ENCODE data around the gene TCP10L.
"Not testable (repeated sequence)": the region's sequence is repeated elsewhere in the genome, so short reads cannot be mapped to it uniquely, and the experiment has no call there.

The TCP10L gene

DNA sequence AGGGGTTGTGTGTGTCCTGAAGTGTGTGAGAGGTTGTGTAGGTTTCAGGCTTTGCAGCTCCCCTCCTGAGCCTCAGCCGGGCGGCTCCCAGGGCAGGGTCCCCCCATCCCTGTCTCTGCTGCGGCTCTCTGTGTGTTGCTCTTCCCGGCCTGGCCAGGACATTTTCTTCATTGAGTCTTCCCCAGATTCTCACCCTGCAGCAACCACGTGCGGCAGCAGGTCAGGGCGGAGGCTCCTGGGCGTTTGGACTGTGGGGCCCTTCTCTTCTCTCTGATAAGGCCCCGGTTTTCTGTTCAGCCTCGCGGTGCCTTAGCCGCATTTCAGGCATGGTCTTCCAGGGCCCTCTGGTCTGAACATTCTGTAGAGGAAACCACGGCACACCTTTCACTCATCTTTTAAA is 1.8 kb upstream of the TCP10L start:
- no peak for DNase-seq (ENCODE audit: low read depth in 2 of 2)

DNA sequence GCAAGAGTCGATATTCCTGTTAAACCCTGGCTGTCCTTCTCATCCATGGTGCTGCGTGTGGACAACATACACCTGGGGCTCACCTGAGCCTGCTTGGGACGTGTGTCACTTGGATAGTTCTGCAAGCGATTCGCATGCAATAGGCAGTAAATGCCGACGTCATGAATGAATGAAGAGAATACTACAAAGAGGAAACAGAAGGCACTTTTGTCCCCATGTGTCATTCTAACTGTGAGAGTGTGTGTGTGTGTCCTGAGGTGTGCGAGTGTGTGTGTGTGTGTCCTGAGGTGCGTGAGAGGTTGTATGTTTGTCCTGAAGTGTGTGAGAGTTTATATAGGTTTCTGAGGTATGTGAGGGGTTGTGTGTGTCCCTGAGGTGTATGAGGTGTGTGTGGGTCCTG is 647 bp upstream of the TCP10L start:
- no peak for DNase-seq (ENCODE audit: low read depth in 2 of 2)

DNA sequence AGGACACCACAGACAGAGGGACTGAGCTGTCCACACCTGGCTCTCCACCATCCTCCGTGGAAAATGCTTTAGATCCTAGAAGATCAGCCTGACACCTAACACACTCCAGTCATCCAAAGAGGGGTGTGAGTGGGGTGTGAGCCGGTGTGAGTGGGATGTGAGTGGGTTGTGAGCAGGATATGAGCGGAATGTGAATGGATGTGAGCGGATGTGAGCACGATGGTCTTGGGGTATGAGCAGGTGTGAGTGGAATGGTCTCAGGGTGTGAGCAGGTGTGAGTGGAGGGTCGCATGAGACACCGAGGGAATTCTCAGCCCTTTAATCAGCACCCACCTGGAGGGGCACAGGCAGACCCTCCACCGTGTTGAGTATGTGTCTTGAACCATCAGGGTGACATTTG is 851 bp downstream of the TCP10L start:
- DNase-seq (ENCODE audit: low read depth in 2 of 2): no peak

DNA sequence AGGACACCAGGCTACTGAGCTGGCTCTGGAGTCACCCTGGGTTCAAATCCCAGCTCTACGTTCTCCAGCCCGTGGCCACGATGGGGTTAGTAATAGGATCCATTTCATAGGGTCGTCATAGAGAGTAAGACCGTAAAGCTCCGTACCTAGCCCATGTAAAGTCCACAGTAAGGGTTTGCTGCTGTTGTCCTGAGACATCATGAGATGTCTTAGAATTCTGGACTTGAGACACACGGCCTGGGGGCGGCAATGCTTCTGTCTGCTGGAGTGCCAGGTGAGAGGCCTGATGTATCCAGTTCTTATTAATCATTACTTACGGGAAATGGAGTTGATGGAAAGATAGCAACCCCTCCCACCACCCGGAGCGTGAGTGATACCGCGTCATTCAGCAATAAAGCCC is 3.6 kb downstream of the TCP10L start:
- DNase-seq (ENCODE audit: low read depth in 2 of 2): no peak

DNA sequence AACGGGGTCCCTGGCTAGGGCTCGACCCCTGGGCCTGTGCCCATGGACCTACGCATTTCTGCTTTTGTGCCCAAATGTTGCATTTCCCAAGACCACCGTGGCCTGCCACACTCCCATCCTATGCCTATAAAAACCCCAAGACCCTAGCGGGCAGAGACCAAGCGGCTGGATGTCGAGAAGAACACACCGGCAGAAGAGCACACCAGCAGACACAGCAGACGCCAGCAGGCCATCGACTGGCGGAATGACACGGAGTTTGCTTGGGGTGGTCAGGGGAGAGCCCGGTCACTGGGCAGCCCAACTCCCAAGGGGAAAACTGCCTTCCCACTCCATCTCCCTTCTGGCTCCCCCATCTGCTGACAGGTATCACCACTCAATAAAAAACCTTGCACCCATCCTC is 4.4 kb downstream of the TCP10L start:
- DNase-seq (ENCODE audit: low read depth in 2 of 2): no peak

DNA sequence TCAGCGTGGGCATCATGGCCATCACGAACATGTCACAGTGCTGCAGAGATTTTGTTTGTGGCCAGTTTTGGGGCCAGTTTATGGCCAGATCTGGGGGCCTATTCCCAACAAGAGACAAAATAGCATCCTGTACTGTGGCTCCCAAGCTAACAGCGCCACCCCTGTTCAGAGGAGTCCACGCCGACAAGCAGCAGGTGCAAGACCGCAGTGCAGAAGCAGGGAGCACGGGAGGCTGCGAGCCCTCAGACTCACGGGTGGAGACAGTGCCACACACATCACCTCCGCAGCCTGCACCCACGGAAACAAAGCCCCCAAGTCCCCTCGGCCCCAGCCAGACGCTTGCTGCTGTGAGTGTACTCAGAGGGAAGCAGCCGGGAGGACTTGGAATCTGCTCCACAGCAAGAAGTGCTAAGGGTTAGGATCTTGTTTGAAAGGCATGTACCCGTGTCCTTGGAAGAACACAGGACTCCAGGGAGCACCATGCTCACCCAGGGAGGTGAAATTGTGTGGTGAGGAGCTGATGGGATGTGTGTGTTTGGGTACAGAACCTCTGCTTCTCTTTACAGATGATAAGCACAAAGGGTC is 7.1 kb downstream of the TCP10L start:
- no peak for DNase-seq (ENCODE audit: low read depth in 2 of 2)

DNA sequence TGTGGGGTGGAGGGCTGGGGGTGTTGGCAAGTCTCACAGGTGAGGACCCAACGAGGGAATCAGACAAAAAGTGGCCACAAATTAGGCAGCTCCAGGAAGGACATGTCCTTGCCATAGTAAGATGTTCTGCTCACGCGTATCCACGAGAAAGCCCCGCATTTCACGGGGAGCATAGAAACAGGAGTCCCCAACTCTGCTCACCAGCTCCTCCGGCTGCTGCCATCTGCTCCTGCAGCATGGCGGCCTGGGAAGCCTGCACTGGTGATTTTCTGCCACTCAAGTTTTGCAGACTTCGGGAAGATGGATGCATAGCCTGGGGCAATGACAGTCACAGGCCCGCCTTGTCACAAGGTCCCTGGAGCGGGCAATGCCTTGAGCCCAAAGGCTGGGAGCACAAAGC is 9.3 kb downstream of the TCP10L start:
- no peak for DNase-seq (ENCODE audit: low read depth in 2 of 2)

DNA sequence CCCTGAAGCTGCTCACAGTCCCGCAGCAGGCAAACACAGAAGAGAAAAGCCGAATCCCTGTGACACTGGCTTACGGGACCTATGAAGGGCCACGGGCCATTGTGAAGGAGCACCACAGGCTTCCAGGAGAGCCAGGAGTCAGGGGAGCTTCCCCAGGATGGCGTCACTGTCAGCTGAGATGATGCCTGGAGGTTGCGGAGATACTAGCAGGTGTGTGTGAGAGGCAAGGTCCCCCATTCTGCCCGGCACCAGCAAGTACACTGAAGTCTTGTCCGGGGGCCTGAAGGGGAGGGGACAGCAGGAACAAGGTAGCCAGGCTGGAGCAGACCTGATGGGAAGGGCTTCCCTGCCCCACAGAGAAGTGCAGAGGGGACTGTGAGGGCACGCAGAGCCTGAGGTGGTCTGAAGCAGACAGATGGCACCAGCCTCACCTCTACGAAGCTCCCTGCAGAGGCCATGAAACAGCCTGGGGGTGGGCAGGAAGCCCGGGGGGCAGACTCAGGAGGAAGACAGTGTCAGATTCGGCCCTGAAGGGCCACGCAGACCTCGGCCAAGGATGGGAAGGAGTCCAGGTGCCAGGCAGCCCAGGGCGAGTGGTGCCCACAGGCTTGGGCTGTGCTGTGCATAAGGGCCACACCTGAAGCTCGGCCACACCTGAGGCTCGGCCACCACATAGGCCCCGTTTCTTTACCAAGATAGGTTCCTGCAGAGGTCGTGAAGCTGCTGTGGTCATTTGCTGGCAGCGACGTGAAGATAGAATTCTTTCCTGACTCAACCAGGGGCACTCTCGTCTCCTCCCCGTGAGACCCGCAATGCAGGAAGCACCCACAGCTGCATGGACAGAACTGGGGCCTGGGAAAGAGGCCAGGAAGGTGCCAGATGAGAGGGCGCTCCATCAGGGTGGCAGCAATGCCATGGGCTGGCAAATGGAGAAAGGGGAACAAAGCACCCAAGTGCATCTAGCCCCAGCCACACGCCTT is 10.1 kb downstream of the TCP10L start:
- DNase-seq (ENCODE audit: low read depth in 2 of 2): no peak

DNA sequence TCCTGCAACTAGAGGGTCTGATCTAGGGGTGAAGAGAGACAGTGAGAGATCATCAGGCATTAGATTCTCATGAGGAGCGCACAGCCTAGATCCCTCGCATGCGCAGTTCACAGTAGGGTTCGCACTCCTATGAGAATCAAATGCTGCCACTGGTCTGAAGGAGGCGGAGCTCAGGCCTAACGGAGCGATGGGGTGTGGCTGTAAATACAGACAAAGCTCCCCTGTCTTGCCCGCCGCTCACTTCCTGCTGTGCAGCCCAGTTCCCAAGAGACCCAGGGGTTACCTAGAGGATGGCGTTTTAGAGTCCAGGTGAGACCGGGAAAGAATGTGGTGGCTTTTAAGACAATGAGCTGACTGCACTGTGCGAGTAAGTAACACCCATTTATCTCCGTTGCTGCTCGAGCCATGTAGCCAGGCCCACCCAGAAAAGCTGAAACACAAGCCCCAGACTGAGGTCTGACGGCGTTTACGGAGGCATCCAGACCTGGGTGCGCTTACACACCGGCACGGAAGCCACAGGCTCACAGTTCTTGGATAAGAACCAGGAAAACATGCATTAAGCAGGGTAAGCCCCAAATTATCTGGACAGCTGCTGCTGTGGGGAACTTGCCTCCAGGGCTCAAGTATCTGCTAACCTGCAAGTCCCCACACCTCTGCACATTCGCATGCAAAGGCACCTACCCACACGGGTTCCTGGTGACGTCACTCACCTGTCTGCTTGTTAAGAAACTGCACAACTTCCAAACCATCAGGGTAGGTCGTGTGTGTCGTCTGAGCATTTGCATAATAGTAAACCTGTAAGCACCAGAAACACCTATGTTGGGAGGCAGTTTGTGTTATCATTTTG is 12.5 kb downstream of the TCP10L start:
- DNase-seq (ENCODE audit: low read depth in 2 of 2): no peak

DNA sequence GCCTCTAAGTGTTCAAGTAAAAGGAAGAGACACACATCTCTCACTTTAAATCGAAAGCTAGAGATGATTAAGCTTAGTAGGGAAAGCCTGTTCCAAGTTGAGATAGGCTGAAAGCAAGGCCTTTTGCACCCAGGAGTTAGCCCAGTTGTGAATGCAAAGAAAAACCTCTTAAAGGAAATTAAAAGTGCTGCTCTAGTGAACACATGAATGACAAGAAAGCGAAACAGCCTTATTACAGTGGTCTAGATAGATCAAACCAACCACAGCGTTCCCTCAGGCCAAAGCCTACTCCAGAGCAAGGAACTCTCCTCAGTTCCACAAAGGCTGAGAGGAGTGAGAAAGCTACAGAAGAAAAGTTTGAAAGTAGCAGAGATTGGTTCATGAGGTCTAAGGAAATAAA is 14.9 kb downstream of the TCP10L start:
- DNase-seq (ENCODE audit: low read depth in 2 of 2): no peak

DNA sequence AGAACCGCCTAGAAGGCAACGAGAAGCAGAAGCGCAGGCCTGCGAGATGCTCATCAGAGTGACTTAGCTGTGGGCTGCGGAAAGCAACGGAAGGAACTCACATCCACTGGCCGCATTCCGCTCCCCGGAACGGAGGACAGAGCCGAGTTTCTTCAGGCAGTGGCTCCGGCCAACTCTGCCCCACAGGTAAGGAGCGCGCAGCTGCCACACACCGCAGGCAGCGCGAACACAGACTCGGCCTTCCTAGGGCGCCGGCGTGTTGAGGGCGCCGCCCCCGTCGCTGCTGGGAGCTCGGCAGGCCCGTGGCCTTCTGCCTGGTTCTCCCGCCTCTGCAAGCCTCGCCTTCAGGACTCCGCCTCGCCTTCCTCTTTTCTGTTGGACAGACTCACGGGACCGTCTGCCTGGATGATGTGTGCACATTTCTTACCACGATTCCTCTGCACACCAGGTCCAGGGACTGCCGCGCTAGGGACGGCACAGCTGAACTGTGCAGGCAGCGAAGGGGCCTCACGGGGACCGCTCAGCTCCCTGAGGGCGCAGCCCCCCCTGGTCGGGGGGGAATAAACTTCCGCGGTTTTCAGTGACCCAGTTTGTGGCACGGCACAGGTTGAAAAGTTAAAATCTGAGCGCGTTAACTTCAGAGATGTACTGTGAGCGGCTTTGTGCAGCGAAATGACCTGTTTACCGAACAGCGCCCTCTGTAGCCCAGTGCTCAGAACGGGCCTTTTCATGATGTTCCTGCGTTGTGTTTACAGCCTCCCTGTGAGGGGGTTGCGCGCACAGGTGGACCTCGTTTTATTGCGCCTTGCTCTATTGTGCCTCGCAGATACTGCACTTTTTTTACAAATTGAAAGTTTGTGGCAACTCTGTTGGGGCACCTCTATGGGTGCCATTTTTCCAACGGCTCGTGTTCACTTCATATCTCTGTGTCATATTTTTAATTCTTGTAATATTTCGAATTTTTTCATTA is 15.8 kb downstream of the TCP10L start:
- peak; percentile 38 to 44 for DNase-seq (ENCODE audit: low read depth in 2 of 2)

DNA sequence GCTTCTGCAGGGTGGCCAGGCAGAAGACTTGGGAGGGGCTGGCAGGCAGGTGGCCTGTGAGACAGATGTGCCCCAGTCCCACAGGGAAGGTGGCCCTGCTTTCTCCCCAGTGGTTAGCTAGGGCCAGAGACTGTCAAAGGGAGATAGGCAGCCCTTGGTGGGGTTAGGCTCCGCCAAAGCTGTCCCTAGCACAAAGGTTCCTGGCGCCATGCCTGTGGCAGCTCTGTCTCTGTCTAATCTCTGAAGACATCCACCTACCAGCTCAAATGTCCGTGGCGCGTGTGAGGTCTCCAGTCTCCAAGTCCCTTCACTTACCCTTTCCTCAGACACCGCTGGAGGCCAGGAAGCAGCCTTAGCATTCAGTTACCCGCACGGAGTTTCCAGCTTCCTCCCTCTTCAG is 17.7 kb downstream of the TCP10L start:
- no peak for DNase-seq (ENCODE audit: low read depth in 2 of 2)

DNA sequence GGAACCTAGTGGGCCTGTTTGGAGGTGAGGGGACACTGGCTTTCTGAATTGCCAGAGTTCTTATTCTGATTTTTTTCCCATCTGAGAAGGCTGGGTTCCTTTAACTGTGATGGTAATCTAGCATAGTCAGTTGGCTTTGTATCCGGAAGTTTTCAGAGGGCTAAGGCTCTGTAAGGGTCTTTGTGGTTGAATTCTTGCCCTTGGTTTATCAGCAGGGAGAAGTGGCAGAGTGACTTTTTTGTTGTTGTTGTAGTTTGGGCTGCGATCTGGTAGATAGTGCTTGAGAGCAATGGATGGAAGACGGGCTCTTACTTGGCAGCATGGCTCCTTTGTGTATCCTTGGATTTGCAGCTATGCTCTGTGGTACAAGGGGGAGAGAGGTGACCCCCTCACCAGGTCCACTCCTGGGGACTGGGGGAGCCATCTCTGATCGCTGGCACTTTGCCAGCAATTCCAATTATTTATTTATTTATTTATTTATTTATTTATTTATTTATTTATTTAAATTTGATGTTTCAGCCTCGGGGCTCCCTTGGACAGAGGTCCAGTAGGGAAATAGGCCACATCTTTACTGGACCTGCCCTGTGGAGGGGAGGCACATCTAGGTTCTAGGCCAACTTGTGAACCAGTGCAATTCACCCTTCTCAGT is 18.5 kb downstream of the TCP10L start:
- DNase-seq (ENCODE audit: low read depth in 2 of 2): no peak

DNA sequence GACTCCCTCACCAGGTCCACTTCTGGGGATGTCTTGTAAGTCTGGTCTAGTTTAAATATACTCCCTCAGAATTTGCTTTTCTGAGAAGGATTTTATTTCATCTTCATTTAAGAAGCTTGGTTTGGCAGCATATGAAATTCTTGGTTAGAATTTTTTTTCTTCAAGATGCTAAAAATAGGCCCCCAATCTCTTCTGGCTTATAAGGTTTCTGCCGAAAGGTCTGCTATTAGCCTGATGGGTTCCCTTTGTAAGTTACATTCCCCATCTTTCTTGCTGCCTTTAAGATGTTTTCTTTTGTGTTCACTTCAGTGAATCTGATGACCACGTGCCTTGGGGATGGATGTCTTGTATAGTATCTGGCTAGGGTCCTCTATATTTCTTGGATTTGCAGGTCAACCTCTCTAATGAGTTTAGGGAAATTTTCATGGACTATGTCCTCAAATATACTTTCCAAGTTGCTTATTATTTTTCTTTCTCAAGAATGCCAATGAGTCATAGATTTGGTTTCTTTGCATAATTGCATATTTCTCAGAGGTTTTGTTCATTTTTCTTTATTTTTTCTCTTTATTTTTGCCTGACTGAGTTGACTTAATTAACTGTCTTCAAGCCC is 19.4 kb downstream of the TCP10L start:
- DNase-seq (ENCODE audit: low read depth in 2 of 2): no peak

DNA sequence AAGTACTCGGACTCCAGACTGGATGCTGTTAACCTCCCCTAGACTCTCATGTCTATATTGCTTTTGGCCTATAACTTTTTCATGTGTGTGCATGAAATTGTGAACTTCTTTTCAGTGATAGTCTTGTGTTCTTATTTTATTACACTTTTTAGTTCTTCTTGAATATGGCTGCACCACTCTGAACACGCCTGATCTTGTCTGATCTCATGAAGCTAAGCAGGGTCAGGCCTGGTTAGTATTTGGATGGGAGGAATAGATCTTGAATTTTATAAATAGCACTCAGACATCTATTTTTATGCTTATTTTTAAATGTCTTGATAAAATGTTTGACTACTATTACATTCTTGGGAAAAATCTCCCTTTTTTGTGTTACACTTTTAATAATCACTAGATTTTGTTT is 22.4 kb downstream of the TCP10L start:
- no peak for DNase-seq (ENCODE audit: low read depth in 2 of 2)

DNA sequence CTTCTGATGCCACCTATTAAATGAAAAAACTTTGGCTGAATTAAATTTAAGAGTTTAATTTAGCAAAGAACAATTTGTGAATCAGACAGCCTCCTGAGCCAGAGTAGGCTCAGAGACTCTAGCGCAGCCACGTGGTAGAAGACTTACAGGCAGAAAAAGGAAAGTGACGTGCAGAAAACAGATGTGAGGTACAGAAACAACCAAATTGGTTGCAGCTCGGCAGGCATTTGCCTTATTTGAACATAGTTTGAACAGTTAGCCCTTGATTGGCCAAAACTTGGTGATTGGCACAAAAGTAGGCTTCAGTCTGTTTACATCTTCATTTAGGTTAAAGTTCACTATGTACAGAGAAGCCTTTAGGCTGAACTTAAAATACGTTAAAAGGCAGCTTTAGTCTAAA is 22.9 kb downstream of the TCP10L start:
- peak; percentile 65 to 70 for DNase-seq (ENCODE audit: low read depth in 2 of 2)

DNA sequence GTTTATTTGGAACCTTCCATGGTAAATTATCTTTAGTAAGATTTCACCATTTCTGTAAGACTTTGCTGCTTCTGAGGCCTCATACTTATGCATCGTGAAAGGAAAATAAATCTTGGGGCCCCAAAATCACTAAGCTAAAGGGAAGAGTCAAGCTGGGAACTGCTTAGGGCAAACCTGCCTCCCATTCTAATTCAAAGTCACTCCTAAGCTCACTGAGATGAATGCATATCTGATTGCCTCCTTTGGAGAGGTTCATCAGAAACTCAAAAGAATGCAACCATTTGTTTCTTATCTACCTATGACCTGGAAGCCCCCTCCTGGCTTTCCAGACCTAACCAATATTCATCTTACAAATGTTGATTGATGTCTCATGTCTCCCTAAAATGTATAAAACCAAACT is 23.8 kb downstream of the TCP10L start:
- DNase-seq (ENCODE audit: low read depth in 2 of 2): not testable (repeated sequence)

DNA sequence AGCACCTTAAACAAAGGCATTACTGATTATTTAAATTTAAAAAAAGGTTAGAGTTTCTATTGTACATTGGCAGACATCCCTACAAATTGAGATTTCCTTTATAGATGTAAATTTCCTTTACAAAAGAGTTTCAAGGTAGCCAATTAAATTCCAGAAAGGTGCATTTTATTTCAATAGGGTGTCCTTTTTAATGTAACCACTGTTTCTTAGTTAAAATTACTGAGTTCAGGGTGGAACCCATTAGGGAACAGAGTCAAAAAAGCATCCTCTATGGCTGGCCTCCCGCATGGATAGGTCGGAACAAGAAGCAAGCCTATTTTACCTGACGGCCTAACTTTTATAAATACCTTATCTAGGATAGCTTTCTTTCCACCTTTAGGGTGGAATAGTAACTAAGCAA is 24.4 kb downstream of the TCP10L start:
- DNase-seq (ENCODE audit: low read depth in 2 of 2): no peak

DNA sequence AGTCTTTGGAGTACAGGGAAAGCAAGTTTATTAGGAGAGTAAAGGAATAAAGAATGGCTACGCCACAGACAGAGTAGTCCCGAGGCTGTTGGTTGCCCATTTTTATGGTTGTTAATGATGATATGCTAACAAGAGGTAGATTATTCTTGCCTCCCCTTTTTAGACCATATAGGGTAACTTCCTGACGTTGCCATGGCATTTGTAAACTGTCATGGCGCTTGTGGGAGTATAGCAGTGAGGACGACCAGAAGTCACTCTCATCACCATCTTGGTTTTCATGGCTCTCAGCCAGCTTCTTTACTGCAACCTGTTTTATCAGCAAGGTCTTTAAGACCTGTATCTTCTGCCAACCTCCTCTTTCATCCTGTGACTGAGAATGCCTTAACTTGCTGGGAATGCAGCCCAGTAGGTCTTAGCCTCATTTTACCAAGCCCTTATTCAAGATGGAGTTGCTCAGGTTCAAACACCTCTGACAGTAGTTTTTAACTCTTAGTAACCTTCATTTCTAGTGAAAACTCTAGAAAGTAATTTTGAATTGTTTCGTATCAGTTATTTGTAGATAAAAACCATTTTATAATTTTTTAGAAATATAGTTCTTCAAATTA is 26.2 kb downstream of the TCP10L start:
- DNase-seq (ENCODE audit: low read depth in 2 of 2): no peak

DNA sequence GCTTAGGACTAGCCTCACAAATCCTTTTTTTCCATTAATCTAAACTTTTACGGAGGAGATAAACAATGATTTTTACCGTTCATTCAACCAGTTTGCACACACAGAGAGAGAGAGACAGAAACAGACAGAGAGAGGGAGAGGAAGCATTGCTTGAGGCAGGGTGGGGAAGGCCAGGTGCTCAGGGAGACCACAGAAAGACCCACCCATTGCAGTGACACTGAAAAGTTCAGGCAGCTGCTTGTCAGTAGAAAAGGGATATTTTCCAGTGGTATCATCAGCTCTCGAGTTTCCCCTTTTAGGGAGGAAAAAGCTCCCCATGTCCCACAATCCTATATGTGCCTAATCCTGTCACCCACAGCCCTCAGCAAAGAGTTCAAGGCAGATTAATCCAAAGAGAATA is 27.2 kb downstream of the TCP10L start:
- DNase-seq (ENCODE audit: low read depth in 2 of 2): no peak

Measured in fibroblast of skin of left quadriceps (primary cell).